Cardiac muscle cell (in vitro differentiated cells and primary cell): ENCODE measurements around the gene PIAS1. TPM values are rescaled to one million over a fixed set of nuclear protein-coding genes. Genes with fewer than 3 reads are reported as not detected.

Experiments used
- DNase-seq, 2 donors: peaks; one replicate each; pipeline versions ENCODE4 v3.0.0 to v3.0.0-alpha.2; 2010 to 2017; ENCODE audit warnings: low read depth in 1 of 2, low spot score in 1 of 2
- H3K27ac ChIP-seq: fragments of 200-600 bp; sonication (generic); 2 replicates; pipeline ENCODE4 v1.5.1; 2016
- H3K27me3 ChIP-seq: fragments of 200-600 bp; sonication (generic); 2 replicates; pipeline ENCODE4 v1.6.0; 2016; ENCODE audit warnings: control low read depth
- H3K36me3 ChIP-seq: fragments of 200-600 bp; sonication (generic); 2 replicates; pipeline ENCODE4 v1.5.1; 2016; ENCODE audit warnings: control low read depth
- H3K4me1 ChIP-seq: fragments of 200-600 bp; sonication (generic); 2 replicates; pipeline ENCODE4 v1.8.1; 2017; ENCODE audit warnings: low read depth, mild to moderate bottlenecking, mixed run types
- H3K4me3 ChIP-seq: fragments of 200-600 bp; sonication (generic); 2 replicates; pipeline ENCODE4 v1.5.1; 2016; ENCODE audit warnings: mild to moderate bottlenecking
- H3K9me3 ChIP-seq: fragments of 200-600 bp; sonication (generic); 2 replicates; pipeline ENCODE4 v1.5.1; 2017; ENCODE audit warnings: low read depth, mild to moderate bottlenecking, control low read depth
- CTCF ChIP-seq: IDR thresholded peaks from 2 replicates; pipeline ENCODE4 v1.5.1; 2012; ENCODE audit warnings: low read depth, mild to moderate bottlenecking, low read length
- polyA plus RNA-seq: library from polyadenylated mRNA; unstranded; fragments of >200 nt; fragmentation: Nextera tagmentation; extraction: Ambion mirVana; gene quantifications from 2 replicates; pipeline ENCODE4 v1.2.1, GENCODE V29; 2016
- total RNA-seq: library from RNA; depleted of rRNA; stranded (reverse); fragments of >200 nt; gene quantifications from 2 replicates; pipeline ENCODE4 v1.2.3, GENCODE V29; 2016

Gene PIAS1
- total and polyA plus RNA-seq, 2 experiments from 2014 or later, result 29.0 to 44.3 TPM

- no peak overlapping the region for H3K4me3 ChIP-seq
- H3K9me3 ChIP-seq, result no peaks in the 10 kb centered on the region
- no peaks in the 10 kb centered on the region for H3K27me3 ChIP-seq
- H3K36me3 ChIP-seq, result no peaks in the 10 kb centered on the region
- no peak for DNase-seq
- no peak overlapping the region for H3K27ac ChIP-seq
- TF ChIP-seq CTCF, result no peak
- peaks cover 17% of the 10 kb centered on the region for H3K4me1 ChIP-seq
Measured at GRCh38 chr15:68029959-68030358, 24.2 kb upstream of the PIAS1 start.

GRCh38 chr15:68031404-68031803 lies 22.7 kb upstream of the PIAS1 start:
- H3K36me3 ChIP-seq, result no peaks in the 10 kb centered on the region
- no peak overlapping the region for H3K4me3 ChIP-seq
- peak in 1 of 2 donors; percentile 33 for DNase-seq
- H3K27ac ChIP-seq, result no peak overlapping the region
- H3K27me3 ChIP-seq, result no peaks in the 10 kb centered on the region
- peaks cover 5% of the 10 kb centered on the region for H3K4me1 ChIP-seq
- H3K9me3 ChIP-seq, result no peaks in the 10 kb centered on the region
- no peak for TF ChIP-seq CTCF

- no peaks in the 10 kb centered on the region for H3K36me3 ChIP-seq
- H3K9me3 ChIP-seq, result no peaks in the 10 kb centered on the region
- H3K27ac ChIP-seq, result no peak overlapping the region
- DNase-seq, result no peak
- H3K27me3 ChIP-seq, result no peaks in the 10 kb centered on the region
- H3K4me3 ChIP-seq, result no peak overlapping the region
- peaks cover 5% of the 10 kb centered on the region for H3K4me1 ChIP-seq
- no peak for TF ChIP-seq CTCF
Measured at GRCh38 chr15:68032672-68033071, 21.4 kb upstream of the PIAS1 start.

- peak in 1 of 2 donors; percentile 58 for DNase-seq
- Histone ChIP-seq H3K36me3 (no peaks in the 10 kb centered on the region), H3K4me3 (no peak overlapping the region), H3K9me3 (no peaks in the 10 kb centered on the region), H3K27me3 (no peaks in the 10 kb centered on the region), H3K27ac (no peak overlapping the region), H3K4me1 (peaks cover 5% of the 10 kb centered on the region)
- TF ChIP-seq CTCF, result no peak
Measured at GRCh38 chr15:68034081-68034480, 20.0 kb upstream of the PIAS1 start.

- no peak for TF ChIP-seq CTCF
- Histone ChIP-seq H3K27ac (no peak overlapping the region), H3K27me3 (no peaks in the 10 kb centered on the region), H3K4me1 (peaks cover 5% of the 10 kb centered on the region), H3K9me3 (no peaks in the 10 kb centered on the region), H3K36me3 (no peaks in the 10 kb centered on the region), H3K4me3 (no peak overlapping the region)
- no peak for DNase-seq
Measured at GRCh38 chr15:68034719-68035293, 19.3 kb upstream of the PIAS1 start.

GRCh38 chr15:68038246-68038645 lies 15.9 kb upstream of the PIAS1 start:
- DNase-seq, result no peak
- Histone ChIP-seq H3K27me3 (no peaks in the 10 kb centered on the region), H3K36me3 (no peaks in the 10 kb centered on the region), H3K9me3 (no peaks in the 10 kb centered on the region), H3K27ac (no peak overlapping the region), H3K4me1 (peaks cover 5% of the 10 kb centered on the region), H3K4me3 (no peak overlapping the region)
- TF ChIP-seq CTCF, result no peak
